Heart left ventricle (tissue), 16 donors: Measurements from ENCODE around the gene PEAR1. TPM values are rescaled to one million over a fixed set of nuclear protein-coding genes. Genes with fewer than 3 reads are reported as not detected.
A peak's percentile ranks its signal among the peaks of the same experiment; 100 is the strongest.

Experiments used
- ATAC-seq, 4 donors: fragments of 200-7000 bp; cut with Tn5 transposase; one replicate each; pipeline ENCODE4 v1.9.1; 2020 to 2022; ENCODE audit warnings: moderate library complexity in 4 of 4, mild to moderate bottlenecking in 3 of 4, moderate number of reproducible peaks in 1 of 4
- DNase-seq, 5 donors: peaks; one replicate each; pipeline ENCODE4 v3.0.0-alpha.2; 2020
- H3K27ac ChIP-seq, 12 donors: fragments of 200-600 bp; sonication (generic) in 4 of 12; one replicate each; pipeline versions ENCODE4 v1.5.0 to v1.8.0; 2016 to 2022; ENCODE audit warnings: mild to moderate bottlenecking in 2 of 12
- H3K27me3 ChIP-seq, 9 donors: fragments of 200-600 bp; sonication (generic) in 2 of 9; one replicate each; pipeline versions ENCODE4 v1.5.1 to v1.8.0; 2016 to 2022; ENCODE audit warnings: mild to moderate bottlenecking in 3 of 9
- H3K36me3 ChIP-seq, 9 donors: fragments of 200-600 bp; sonication (generic) in 2 of 9; one replicate each; pipeline versions ENCODE4 v1.5.0 to v1.8.0; 2018 to 2022; ENCODE audit warnings: mild to moderate bottlenecking in 2 of 9
- H3K4me1 ChIP-seq, 12 donors: fragments of 200-600 bp; sonication (generic) in 4 of 12; one replicate each; pipeline versions ENCODE4 v1.5.0 to v1.8.0; 2016 to 2022; ENCODE audit warnings: mild to moderate bottlenecking in 3 of 12
- H3K4me3 ChIP-seq, 12 donors: fragments of 200-600 bp; sonication (generic) in 4 of 12; one replicate each; pipeline versions ENCODE4 v1.5.0 to v1.8.0; 2017 to 2022; ENCODE audit warnings: mild to moderate bottlenecking in 9 of 12, moderate library complexity in 4 of 12
- H3K9me3 ChIP-seq, 12 donors: fragments of 200-600 bp; sonication (generic) in 4 of 12; one replicate each; pipeline versions ENCODE4 v1.5.0 to v1.8.0; 2016 to 2022; ENCODE audit warnings: mild to moderate bottlenecking in 1 of 12
- POLR2A ChIP-seq, 2 donors: fragments of 450-650 bp; IDR thresholded peaks; one replicate each; pipeline ENCODE4 v1.6.1; 2017; ENCODE audit warnings: antibody characterized with exemption in 2 of 2, mild to moderate bottlenecking in 2 of 2, moderate library complexity in 2 of 2
- WGBS, 4 donors: extraction: QIAGEN DNeasy Blood & Tissue Kit in 2 of 4; methylation state at CpG; one replicate each; pipeline versions ENCODE4 v1.1.5 to v1.1.7; 2013 to 2018; 5-methylcytosine and 5-hydroxymethylcytosine counted together
- intact Hi-C, 10 donors: fragments of 100-400 bp; cut with DNase I; formaldehyde crosslinking; loops; one replicate each; pipeline versions ENCODE4 v1.11.1 to v1.14.2; 2022
- polyA plus RNA-seq, 2 donors: library from polyadenylated mRNA; stranded (reverse); fragments of 200-250 nt; gene quantifications; one replicate each; pipeline ENCODE4 v1.2.3, GENCODE V29; 2013
- total RNA-seq, 9 donors: library from RNA; depleted of rRNA in 2 of 9; stranded (reverse); fragments of >200 nt in 2 of 9; fragmentation: NEBNext Ultra II Directional in 3 of 9; extraction: Animal tissue kit (Norgen Biotek cat#: 25700) in 3 of 9; gene quantifications; one replicate each; pipeline versions ENCODE4 v1.1.0 to v1.2.4, GENCODE V29; 2016 to 2023
- TF ChIP-seq, protein P1 (sequence below), 12 donors: fragments of 200-600 bp; sonication (generic) in 4 of 12; IDR thresholded peaks; one replicate each; pipeline versions ENCODE4 v1.5.0 to v1.8.0; 2018 to 2022; ENCODE audit warnings: antibody characterized with exemption in 12 of 12, mild to moderate bottlenecking in 5 of 12
- donor health status: ischemic (EF 13 %, LVEDD 7.1; RV severe dilation, severe dysfunction).
- donor health status: healthy with polysubstance abuse.
- donor health status: DM: no; HTN: yes; CAD: no.
- donor health status: DM: no; HTN: no; CAD: no.
- donor health status: ischemic (EF 25% LVEDD 6.9; RV normal size, moderate dysfunction).
- donor health status: ischemic (EF 25% LVEDD 5.7; RV mildly dilated, moderate dysfunction).
- donor health status: healthy.
- donor health status: DM: yes; HTN: yes; CAD: no.
- donor health status: ischemic (EF 35%, LVEDD 5.7; RV mildly dilated, moderate dysfunction).
- donor health status: nonischemic (EF 11% LVEDD 7.7; RV severe dilation, severe dysfunction).
- donor health status: DM: yes; HTN: yes; CAD: no.
- donor health status: PGD.
- donor health status: ischemic (EF 29% LVEDD 5.4; RV normal size, mild dysfunction).
- donor health status: nonischemic (EF 23%, LVEDD 6.1; RV moderate dilation, normal function).

Gene PEAR1
- total and polyA plus RNA-seq, 11 donors, result 4.1 to 14.7 (median 7.1) TPM

DNA sequence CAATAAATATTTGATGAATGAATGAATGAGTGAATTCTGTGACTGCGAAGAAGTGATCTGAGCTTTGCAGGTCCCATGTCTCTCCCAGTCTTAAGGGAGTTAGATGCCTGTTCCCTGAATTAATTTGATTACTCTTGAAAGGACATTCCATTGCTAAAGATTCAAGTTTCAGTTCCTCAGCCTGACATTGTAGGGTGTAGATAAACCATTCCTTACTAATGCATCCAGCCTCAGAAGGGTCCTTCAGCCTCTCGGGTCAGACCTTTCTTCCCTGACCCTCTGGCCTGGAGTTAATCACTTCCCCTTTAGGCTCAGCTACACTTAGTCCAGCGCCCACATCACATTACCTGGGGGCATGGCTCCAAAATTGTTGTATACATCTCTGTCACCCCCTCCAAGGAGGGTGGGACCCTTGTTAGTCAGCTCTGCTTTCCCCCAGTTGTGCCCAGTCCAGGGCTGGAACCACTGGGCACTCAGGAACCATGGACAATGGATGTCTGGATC is 37.2 kb upstream of the PEAR1 start:
- TF ChIP-seq POLR2A (IDR thresholded peaks at IDR 0.05), result no peak
- TF ChIP-seq, protein P1, sequence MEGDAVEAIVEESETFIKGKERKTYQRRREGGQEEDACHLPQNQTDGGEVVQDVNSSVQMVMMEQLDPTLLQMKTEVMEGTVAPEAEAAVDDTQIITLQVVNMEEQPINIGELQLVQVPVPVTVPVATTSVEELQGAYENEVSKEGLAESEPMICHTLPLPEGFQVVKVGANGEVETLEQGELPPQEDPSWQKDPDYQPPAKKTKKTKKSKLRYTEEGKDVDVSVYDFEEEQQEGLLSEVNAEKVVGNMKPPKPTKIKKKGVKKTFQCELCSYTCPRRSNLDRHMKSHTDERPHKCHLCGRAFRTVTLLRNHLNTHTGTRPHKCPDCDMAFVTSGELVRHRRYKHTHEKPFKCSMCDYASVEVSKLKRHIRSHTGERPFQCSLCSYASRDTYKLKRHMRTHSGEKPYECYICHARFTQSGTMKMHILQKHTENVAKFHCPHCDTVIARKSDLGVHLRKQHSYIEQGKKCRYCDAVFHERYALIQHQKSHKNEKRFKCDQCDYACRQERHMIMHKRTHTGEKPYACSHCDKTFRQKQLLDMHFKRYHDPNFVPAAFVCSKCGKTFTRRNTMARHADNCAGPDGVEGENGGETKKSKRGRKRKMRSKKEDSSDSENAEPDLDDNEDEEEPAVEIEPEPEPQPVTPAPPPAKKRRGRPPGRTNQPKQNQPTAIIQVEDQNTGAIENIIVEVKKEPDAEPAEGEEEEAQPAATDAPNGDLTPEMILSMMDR (IDR thresholded peaks at IDR 0.05), result no peak
- Histone ChIP-seq H3K4me3 (no peak overlapping the region), H3K9me3 (no peaks in the 10 kb centered on the region), H3K27ac (no peak overlapping the region), H3K36me3 (no peaks in the 10 kb centered on the region), H3K27me3 (peaks cover 3 to 37% (median 17%) of the 10 kb centered on the region in 9 donors), H3K4me1 (peaks cover 12 to 51% (median 34%) of the 10 kb centered on the region in 12 donors)
- DNase-seq, result no peak
- intact Hi-C loops, result loop anchor here in 3 of 10 donors (5.0 to 10.0 kb wide), 2 partner anchors 59 to 132 kb away; partner anchors contain the start of genes ISG20L2 (in 2 of the 3) and METTL25B (in 2 of the 3)
- ATAC-seq, result no peak
- 77 to 85% (median 80%) methylated on average over 3 of the region's 3 CpGs for WGBS, 4 donors

DNA sequence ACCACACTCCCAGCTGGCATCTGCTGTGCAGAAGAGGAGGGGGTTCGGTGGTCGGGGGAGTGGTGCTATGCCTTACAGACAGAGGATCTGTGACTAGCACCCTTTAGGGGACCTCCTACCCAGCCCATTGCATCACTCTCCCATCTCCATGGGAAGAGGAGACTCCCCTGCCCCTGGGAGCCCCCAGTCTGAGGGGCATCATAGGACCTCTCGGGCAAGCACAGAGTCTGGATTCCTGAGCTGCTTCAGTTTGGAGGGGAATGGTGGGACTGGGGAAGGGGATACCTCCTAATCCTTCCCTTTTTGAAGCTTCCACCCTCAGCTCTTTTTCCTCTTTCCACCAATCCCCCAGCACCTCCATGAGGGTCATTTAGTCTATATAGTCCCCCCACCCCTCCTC is 36.0 kb upstream of the PEAR1 start:
- H3K27ac ChIP-seq, result no peak overlapping the region
- WGBS, 4 donors, result 60 to 89% (median 79%) methylated on average over 3 of the region's 3 CpGs
- H3K4me1 ChIP-seq, result peaks cover 12 to 40% (median 31%) of the 10 kb centered on the region in 12 donors
- H3K4me3 ChIP-seq, result no peak overlapping the region
- ATAC-seq (no peak), DNase-seq (no peak)
- intact Hi-C loops, result loop anchor here in 3 of 10 donors (5.0 to 10.0 kb wide), 2 partner anchors 60 to 133 kb away; partner anchors contain the start of genes ISG20L2 (in 2 of the 3) and METTL25B (in 2 of the 3)
- no peaks in the 10 kb centered on the region for H3K36me3 ChIP-seq
- H3K27me3 ChIP-seq, result peaks cover 6 to 49% (median 28%) of the 10 kb centered on the region in 9 donors
- TF ChIP-seq, protein P1 (IDR thresholded peaks at IDR 0.05), result no peak
- TF ChIP-seq POLR2A (IDR thresholded peaks at IDR 0.05), result no peak
- H3K9me3 ChIP-seq, result no peaks in the 10 kb centered on the region

DNA sequence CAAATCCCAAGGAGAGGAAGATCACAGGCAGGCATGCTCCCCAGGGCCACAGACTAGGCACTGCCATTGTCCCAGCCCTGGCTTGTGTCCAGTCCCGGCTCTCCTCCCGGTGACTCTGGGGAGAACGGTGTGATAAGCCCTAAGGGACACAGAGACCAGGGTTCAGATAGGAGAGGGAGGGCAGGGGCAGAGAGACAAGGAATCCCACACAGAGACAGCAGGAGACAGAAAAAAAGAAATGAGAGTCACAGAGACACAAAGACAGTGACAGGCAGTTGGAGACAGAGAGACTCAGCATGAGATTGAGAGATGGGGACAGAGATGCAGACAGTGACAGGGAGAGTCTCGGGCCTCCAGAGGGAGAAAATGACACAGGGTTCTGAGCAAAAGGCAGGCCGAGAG is 35.0 kb upstream of the PEAR1 start:
- peak in 3 of 5 donors; percentile 37 to 58 (median 56) for DNase-seq
- Histone ChIP-seq H3K9me3 (no peaks in the 10 kb centered on the region), H3K4me3 (peak overlapping the region in 11 of 12 donors; percentile 24 to 56 (median 38)), H3K27me3 (peaks cover 6 to 52% (median 30%) of the 10 kb centered on the region in 9 donors), H3K36me3 (no peaks in the 10 kb centered on the region), H3K4me1 (peaks cover 12 to 37% (median 29%) of the 10 kb centered on the region in 12 donors), H3K27ac (peak overlapping the region in 3 of 12 donors; percentile 39 to 58 (median 41))
- 1 to 10% (median 7%) methylated on average over 5 of the region's 5 CpGs for WGBS, 4 donors
- intact Hi-C loops, result loop anchor here in 7 of 10 donors (2.0 to 10.0 kb wide), 4 partner anchors 20 to 134 kb away; partner anchors contain the start of genes ISG20L2 (in 2 of the 7) and METTL25B (in 2 of the 7)
- peak in 3 of 4 donors; percentile 20 to 69 (median 46) for ATAC-seq
- no peak for TF ChIP-seq POLR2A (IDR thresholded peaks at IDR 0.05)
- TF ChIP-seq, protein P1 (IDR thresholded peaks at IDR 0.05), result no peak

DNA sequence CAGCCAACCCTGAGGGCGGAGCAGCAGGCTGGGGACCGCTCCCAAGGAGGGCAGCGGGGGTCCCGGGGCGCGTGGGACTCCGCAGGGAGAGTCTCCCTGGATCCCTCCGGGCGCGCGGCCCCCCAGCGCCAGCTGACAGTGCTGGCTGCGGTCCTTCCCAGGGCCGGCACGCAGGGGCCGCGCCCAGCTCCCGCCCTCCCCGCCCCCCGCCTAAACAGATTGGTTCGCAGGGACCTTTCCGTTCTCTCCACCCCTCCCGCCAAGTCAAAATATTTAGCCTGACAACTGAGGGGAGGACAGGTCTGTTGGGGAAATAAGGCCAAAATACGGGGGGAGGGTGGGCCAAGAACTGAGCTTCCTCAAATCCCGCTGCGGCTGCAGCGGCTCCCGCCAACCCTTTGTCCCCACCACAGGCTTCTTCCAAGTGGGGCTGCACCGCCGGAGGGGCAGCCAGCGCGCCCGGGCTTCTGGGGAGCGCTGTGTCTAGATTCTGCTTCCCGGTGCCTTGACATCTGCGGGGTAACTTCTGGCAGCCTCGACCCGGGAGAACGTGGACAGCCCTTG is 34.5 kb upstream of the PEAR1 start, which contains the start of gene INSRR:
Gene INSRR (minus strand): TSS at position 159 of the 564 bp plus-strand sequence. CDS start 496 bp downstream, outside the sequence.
- ATAC-seq (peak in 2 of 4 donors; percentile 7 to 44), DNase-seq (peak in 1 of 5 donors; percentile 37)
- peak within 1 kb of the TSS in 4 of 12 donors; percentile 39 to 58 (median 42) for H3K27ac ChIP-seq
- no peaks in the 10 kb centered on the region for H3K36me3 ChIP-seq
- WGBS, 4 donors, result 1 to 3% (median 2%) methylated on average over 16 to 39 of the region's 39 CpGs
- intact Hi-C loops, result loop anchor here in 7 of 10 donors (2.0 to 10.0 kb wide), 4 partner anchors 20 to 134 kb away; partner anchors contain the start of genes ISG20L2 (in 2 of the 7) and METTL25B (in 2 of the 7)
- TF ChIP-seq, protein P1 (IDR thresholded peaks at IDR 0.05), result no peak
- no peak for TF ChIP-seq POLR2A (IDR thresholded peaks at IDR 0.05)
- peaks cover 6 to 56% (median 33%) of the 10 kb centered on the region in 9 donors for H3K27me3 ChIP-seq
- no peaks in the 10 kb centered on the region for H3K9me3 ChIP-seq
- H3K4me1 ChIP-seq, result peaks cover 12 to 37% (median 29%) of the 10 kb centered on the region in 12 donors
- peak within 1 kb of the TSS; percentile 23 to 56 (median 40) for H3K4me3 ChIP-seq
